Naive thymus-derived CD8-positive, alpha-beta T cell (primary cell): ENCODE data around the gene NR4A2. TPM values are rescaled to one million over a fixed set of nuclear protein-coding genes. Genes with fewer than 3 reads are reported as not detected.
"Not testable (repeated sequence)": the region's sequence is repeated elsewhere in the genome, so short reads cannot be mapped to it uniquely, and the experiment has no call there.

Experiments used
- ATAC-seq, 2 donors: fragments of 150-1000 bp; cut with Tn5 transposase in 1 of 2; sonication (Bioruptor Pico), chemical (Tn5 transposase) in 1 of 2; 1 replicate in 1 of 2; 2 replicates in 1 of 2; pipeline ENCODE4 v1.10.0; 2021; ENCODE audit warnings: mild to moderate bottlenecking in 2 of 2, moderate library complexity in 2 of 2
- POLR2A ChIA-PET: fragments of 350-600 bp; sonication (Branson Sonifier 250); formaldehyde crosslinking; loops from one replicate; lab custom pipeline; 2021; ENCODE audit warnings: antibody characterized with exemption; lab: Charles Lee
- DNase-seq, 10 donors: peaks; one replicate each; pipeline versions ENCODE4 v3.0.0 to v3.0.0-alpha.2; 2020 to 2022
- H3K27ac Mint-ChIP-seq, 10 donors: one replicate each; pipeline ENCODE4 v1.8.0; 2020 to 2022; ENCODE audit warnings: mild to moderate bottlenecking in 10 of 10, mixed read lengths in 10 of 10, moderate library complexity in 4 of 10, inconsistent platforms in 1 of 10
- H3K27me3 Mint-ChIP-seq, 5 donors: one replicate each; pipeline ENCODE4 v1.8.0; 2021 to 2022; ENCODE audit warnings: mixed read lengths in 5 of 5
- H3K36me3 Mint-ChIP-seq, 3 donors: one replicate each; pipeline ENCODE4 v1.8.0; 2020 to 2022; ENCODE audit warnings: mixed read lengths in 3 of 3, mild to moderate bottlenecking in 2 of 3, inconsistent platforms in 1 of 3
- H3K4me1 Mint-ChIP-seq, 4 donors: one replicate each; pipeline ENCODE4 v1.8.0; 2021 to 2022; ENCODE audit warnings: mixed read lengths in 4 of 4
- H3K4me3 Mint-ChIP-seq, 10 donors: one replicate each; pipeline ENCODE4 v1.8.0; 2020 to 2022; ENCODE audit warnings: mild to moderate bottlenecking in 10 of 10, mixed read lengths in 10 of 10, moderate library complexity in 6 of 10, inconsistent platforms in 1 of 10
- H3K9me3 Mint-ChIP-seq, 9 donors: one replicate each; pipeline ENCODE4 v1.8.0; 2020 to 2022; ENCODE audit warnings: mixed read lengths in 9 of 9, mild to moderate bottlenecking in 3 of 9, inconsistent platforms in 1 of 9, moderate library complexity in 1 of 9
- polyA plus RNA-seq, 3 donors: library from polyadenylated mRNA; unstranded; fragments of 300-500 nt; fragmentation: Illumina TruSeq; gene quantifications; one replicate each; pipeline ENCODE4 v1.2.3, GENCODE V29; 2021
- total RNA-seq, 8 experiments: library from RNA in 2 of 8; stranded (reverse) in 2 of 8; gene quantifications; one replicate each; pipeline ENCODE4 v1.2.3 and lab custom pipeline; 2021 to 2026

NR4A2 gene
- total and polyA plus RNA-seq, 5 experiments from 2014 or later: 1.8 to 20.1 (median 4.8) TPM

DNA sequence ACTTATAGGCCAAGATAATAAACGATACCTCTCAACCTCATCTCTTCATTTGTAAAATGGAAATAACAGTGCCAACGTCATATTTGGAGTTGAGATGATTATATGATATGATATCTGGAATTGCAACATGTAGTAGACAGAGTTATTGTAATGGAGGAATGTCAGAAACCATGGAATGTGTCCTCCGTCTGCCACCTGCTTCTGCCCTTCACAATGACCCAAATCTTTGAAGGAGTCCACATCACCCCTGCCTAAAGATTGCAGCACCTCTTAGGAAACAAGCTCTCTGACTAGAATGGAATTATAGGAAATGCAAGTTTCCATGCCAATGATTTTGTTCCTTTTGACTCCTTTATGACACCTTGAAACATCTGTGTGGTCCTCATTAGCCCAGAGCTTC is 14.9 kb downstream of the NR4A2 start:
- Mint-ChIP-seq H3K36me3 (peaks cover 0 to 4% (median 0%) of the 10 kb centered on the region in 3 donors), H3K9me3 (peaks cover 0 to 2% (median 0%) of the 10 kb centered on the region in 9 donors), H3K27ac (no peak overlapping the region), H3K27me3 (peaks cover 46 to 76% (median 67%) of the 10 kb centered on the region in 5 donors), H3K4me1 (peaks cover 21 to 33% (median 32%) of the 10 kb centered on the region in 4 donors), H3K4me3 (no peak overlapping the region)
- no peak for ATAC-seq
- no peak for DNase-seq
- POLR2A ChIA-PET: no interaction called here

DNA sequence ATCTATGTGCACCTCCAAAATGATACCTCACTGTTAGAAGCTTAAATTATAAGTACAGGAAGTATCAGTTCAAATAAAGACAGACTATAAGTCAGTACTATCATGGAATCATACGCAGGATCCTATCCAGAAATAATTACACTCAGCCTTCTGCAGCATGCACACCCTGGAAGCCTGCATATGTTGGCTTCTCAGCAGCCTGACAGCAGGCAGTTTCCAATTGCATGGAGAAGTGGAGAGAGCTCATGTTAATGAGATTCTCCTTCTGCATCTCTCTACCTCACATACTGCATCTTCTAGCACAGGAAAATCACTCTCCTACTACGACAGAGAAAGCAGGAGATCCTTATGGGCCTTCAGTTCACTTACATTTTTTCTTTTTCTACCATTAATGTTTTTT is 20.5 kb downstream of the NR4A2 start:
- DNase-seq (no peak), ATAC-seq (no peak)
- POLR2A ChIA-PET: no interaction called here
- H3K9me3 Mint-ChIP-seq: no peaks in the 10 kb centered on the region
- no peaks in the 10 kb centered on the region for H3K36me3 Mint-ChIP-seq
- H3K27me3 Mint-ChIP-seq: peaks cover 18 to 54% (median 29%) of the 10 kb centered on the region in 5 donors
- no peak overlapping the region for H3K27ac Mint-ChIP-seq
- H3K4me1 Mint-ChIP-seq: no peaks in the 10 kb centered on the region
- no peak overlapping the region for H3K4me3 Mint-ChIP-seq

DNA sequence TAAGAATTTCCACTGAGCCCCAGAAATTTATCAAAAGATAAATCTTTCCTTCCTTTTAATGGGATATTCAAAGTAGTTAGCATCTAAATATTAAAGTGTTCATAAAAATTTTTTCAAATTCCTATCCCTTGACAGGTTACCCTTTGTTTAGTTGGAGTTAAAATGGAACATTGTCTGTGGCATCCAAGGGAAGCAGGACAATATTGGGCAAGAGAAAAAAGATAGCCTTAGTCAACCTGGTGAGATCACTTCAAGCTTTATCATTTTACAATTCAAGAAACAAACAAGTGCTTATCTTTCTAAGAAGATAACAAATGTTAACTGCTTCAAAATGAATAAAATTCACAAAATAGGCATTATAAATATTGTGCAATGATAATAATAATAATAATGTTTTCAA is 21.7 kb downstream of the NR4A2 start:
- DNase-seq: no peak
- H3K27ac Mint-ChIP-seq: no peak overlapping the region
- no peak for ATAC-seq
- no peaks in the 10 kb centered on the region for H3K4me1 Mint-ChIP-seq
- no peak overlapping the region for H3K4me3 Mint-ChIP-seq
- POLR2A ChIA-PET: no interaction called here
- no peaks in the 10 kb centered on the region for H3K9me3 Mint-ChIP-seq
- H3K27me3 Mint-ChIP-seq: peaks cover 16 to 66% (median 34%) of the 10 kb centered on the region in 5 donors
- H3K36me3 Mint-ChIP-seq: no peaks in the 10 kb centered on the region

DNA sequence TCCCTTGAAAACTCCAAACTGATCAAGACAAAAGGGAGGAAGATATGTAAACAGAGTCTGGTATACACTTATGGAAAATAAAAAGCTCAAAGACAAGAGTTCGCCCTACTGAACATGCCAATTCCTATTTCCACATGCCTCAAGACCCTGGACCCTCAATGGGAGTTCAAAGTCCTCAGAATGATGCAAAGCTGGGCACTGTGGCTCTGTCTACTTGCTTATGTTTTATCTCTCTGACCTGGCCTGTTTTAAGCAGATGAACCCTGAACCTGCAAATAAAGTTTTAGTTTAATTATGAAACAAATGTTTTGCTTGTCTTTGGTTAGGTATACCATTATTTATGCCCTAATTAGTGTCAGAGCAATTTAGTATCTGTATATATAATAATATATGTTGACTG is 22.6 kb downstream of the NR4A2 start:
- H3K4me3 Mint-ChIP-seq: no peak overlapping the region
- no peak for DNase-seq
- no peaks in the 10 kb centered on the region for H3K4me1 Mint-ChIP-seq
- no peaks in the 10 kb centered on the region for H3K36me3 Mint-ChIP-seq
- ATAC-seq: no peak
- H3K27ac Mint-ChIP-seq: no peak overlapping the region
- POLR2A ChIA-PET: no interaction called here
- H3K9me3 Mint-ChIP-seq: no peaks in the 10 kb centered on the region
- H3K27me3 Mint-ChIP-seq: peaks cover 17 to 71% (median 34%) of the 10 kb centered on the region in 5 donors

DNA sequence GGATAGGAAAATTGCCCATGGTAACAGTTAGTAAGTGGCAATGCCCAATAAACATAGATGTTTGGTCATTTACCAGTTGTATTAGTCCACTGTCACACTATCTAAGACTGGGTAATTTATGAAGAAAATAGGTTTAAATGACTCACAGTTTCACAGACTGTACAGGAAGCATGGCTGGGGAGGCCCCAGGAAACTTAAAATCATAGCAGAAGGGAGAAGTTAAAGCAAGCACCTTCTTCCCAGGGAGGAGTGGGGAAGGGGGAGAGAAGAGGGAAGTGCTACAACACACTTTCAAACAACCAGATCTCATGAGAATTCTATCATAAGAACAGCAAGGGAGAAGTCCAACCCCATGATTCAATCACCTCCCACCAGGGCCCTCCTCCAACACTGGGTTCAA is 23.4 kb downstream of the NR4A2 start:
- Mint-ChIP-seq H3K4me3 (no peak overlapping the region), H3K27ac (no peak overlapping the region), H3K27me3 (peaks cover 18 to 73% (median 36%) of the 10 kb centered on the region in 5 donors), H3K4me1 (no peaks in the 10 kb centered on the region), H3K9me3 (no peaks in the 10 kb centered on the region), H3K36me3 (no peaks in the 10 kb centered on the region)
- POLR2A ChIA-PET: no interaction called here
- no peak for ATAC-seq
- no peak for DNase-seq

DNA sequence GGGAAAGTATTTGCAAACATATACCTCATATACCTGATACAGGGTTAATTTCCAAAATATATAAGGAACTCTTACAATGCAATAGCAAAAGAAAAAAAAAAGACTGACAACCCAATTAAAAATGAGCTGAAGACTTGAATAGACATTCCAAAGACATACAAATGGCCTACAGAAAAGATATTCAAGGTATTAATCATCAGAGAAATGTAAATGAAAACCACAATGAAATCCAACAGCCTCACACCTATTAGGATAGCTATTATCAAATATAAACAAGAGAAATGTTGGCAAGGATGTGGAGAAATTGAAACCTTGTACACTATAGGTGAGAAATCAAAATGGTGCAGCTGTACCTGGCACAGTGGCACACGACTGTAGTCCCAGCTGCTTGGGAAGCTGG is 25.7 kb downstream of the NR4A2 start:
- H3K4me3 Mint-ChIP-seq: no peak overlapping the region
- peaks cover 17 to 66% (median 29%) of the 10 kb centered on the region in 5 donors for H3K27me3 Mint-ChIP-seq
- no peak overlapping the region for H3K27ac Mint-ChIP-seq
- POLR2A ChIA-PET: no interaction called here
- DNase-seq (no peak), ATAC-seq (no peak)
- H3K9me3 Mint-ChIP-seq: no peaks in the 10 kb centered on the region
- no peaks in the 10 kb centered on the region for H3K4me1 Mint-ChIP-seq
- no peaks in the 10 kb centered on the region for H3K36me3 Mint-ChIP-seq

DNA sequence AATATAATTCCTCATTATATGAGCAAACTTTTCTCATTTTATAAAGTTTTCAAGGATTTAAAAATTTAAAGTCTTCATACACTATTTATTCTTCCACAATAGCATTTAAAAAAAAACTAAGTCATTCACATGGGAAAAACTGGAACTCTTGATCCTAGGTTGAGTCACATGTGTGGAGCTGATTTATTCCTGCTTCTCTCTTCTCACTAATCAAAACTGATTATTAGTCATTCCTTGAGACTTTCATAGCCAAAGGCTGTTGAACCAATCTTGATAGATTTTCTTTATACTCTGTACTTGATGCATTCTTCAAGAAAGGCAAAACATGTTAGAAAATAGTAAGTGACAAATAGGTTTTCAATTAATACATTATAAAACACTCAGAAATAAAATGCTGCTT is 27.4 kb downstream of the NR4A2 start:
- Mint-ChIP-seq H3K4me1 (no peaks in the 10 kb centered on the region), H3K4me3 (no peak overlapping the region), H3K27me3 (peaks cover 18 to 57% (median 28%) of the 10 kb centered on the region in 5 donors), H3K36me3 (peaks cover 0 to 2% (median 0%) of the 10 kb centered on the region in 3 donors), H3K27ac (no peak overlapping the region), H3K9me3 (peaks cover 0 to 3% (median 1%) of the 10 kb centered on the region in 9 donors)
- POLR2A ChIA-PET: no interaction called here
- DNase-seq: no peak
- no peak for ATAC-seq

DNA sequence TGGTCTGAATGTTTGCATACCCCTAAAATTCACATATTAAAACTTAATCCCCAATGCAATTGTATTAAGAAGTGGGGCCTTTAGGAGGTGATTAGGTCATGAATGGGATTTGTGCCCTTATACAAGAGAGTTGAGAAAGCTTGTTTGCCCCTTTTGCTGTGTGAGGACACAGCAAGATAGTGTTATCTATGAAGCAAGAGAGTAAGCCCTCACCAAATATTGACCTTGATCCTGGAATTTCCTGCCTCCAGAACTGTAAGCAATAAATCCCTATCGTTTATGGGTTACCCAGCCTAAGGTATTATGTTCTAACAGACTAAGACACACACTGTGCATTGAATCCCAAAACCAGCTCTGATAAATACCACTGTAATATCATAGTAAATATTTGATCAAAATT is 32.2 kb downstream of the NR4A2 start:
- DNase-seq: no peak
- Mint-ChIP-seq H3K27me3 (peaks cover 21 to 51% (median 27%) of the 10 kb centered on the region in 5 donors), H3K4me1 (no peaks in the 10 kb centered on the region), H3K27ac (no peak overlapping the region), H3K4me3 (no peak overlapping the region), H3K9me3 (peaks cover 0 to 12% (median 6%) of the 10 kb centered on the region in 9 donors), H3K36me3 (peaks cover 0 to 6% (median 4%) of the 10 kb centered on the region in 3 donors)
- ATAC-seq: no peak
- POLR2A ChIA-PET: no interaction called here

DNA sequence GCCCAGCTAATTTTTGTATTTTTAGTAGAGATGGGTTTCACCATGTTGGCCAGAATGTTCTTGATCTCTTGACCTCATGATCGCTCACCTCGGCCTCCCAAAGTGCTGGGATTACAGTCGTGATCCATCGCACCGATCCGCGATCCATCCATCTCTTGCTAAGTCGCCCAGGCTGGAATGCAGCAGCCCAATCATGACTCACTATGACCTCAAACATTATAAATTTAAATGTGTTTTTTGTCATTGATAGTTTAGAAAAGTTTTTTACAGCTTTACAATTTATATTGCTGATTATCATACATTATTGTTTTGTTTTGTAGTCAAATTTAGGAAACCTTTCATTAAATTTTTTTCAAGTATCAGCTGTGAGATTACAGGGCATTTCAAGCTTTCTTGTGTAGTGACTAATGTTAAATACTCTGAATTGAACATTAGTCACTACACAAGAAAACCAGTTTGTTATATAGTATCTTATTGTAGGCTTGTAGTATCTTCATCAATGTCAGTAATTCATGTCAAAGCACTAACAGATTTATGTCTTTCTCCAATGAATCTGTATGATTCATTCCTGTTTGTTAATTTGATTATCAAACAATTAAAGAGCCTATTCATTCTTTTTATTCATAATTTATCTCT is 37.5 kb downstream of the NR4A2 start:
- no peak for ATAC-seq
- peaks cover 0 to 15% (median 7%) of the 10 kb centered on the region in 9 donors for H3K9me3 Mint-ChIP-seq

DNA sequence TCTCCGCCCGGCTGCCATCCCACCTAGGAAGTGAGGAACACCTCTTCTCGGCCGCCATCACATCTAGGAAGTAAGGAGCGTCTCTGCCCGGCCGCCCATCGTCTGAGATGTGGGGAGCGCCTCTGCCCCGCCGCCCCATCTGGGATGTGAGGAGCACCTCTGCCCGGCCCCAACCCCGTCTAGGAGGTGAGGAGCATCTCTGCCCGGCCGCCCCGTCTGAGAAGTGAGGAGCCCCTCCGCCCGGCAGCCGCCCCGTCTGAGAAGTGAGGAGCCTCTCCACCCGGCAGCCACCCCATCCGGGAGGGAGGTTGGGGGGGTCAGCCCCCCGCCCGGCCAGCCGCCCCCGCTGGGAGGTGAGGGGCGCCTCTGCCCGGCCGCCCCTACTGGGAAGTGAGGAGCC is 39.1 kb downstream of the NR4A2 start:
- DNase-seq, ATAC-seq, H3K36me3 Mint-ChIP-seq, H3K4me1 Mint-ChIP-seq, POLR2A ChIA-PET, H3K4me3 Mint-ChIP-seq, H3K9me3 Mint-ChIP-seq, H3K27ac Mint-ChIP-seq: not testable (repeated sequence)
- H3K27me3 Mint-ChIP-seq: peaks cover 10 to 36% (median 16%) of the 10 kb centered on the region in 5 donors

More for the DNA sequence above, 37.5 kb downstream of the NR4A2 start:
- H3K36me3 Mint-ChIP-seq: peaks cover 0 to 4% (median 4%) of the 10 kb centered on the region in 3 donors
- H3K27ac Mint-ChIP-seq: no peak overlapping the region
- no peaks in the 10 kb centered on the region for H3K4me1 Mint-ChIP-seq
- no peak for DNase-seq
- POLR2A ChIA-PET: no interaction called here
- no peak overlapping the region for H3K4me3 Mint-ChIP-seq
- H3K27me3 Mint-ChIP-seq: peaks cover 14 to 43% (median 19%) of the 10 kb centered on the region in 5 donors

DNA sequence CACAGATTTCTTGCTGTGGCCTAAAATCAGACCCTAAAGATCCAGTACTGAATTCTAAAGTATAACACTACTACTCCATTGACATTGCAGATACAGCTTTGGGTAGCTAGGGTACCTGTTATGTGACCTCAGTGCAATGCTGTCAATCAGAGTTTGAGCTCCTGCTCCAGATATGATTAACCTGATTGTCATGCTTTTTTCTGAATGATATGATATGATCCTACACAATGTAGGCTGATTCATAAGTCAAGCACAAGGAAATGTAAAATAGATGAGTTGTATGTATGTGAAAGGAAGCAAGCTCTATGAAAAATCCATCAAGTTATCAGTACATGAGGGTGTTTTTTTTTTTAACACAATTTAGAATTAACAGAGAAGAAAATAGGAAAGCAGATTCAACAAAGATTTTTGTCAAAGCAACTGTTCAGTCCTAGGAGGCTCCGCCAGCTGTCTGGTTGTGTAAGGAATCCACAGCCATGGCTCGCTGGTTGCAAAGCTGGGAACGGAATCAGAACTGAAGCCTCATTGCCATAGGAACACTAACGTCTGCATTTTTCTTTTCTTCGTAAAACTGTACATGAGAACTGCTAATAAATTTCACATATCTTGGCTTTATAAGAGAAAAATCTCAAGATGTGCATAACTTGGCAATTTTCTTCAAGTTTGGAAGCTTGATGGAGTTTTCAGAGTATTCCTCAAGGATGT is 52.9 kb downstream of the NR4A2 start:
- H3K4me1 Mint-ChIP-seq: no peaks in the 10 kb centered on the region
- H3K9me3 Mint-ChIP-seq: no peaks in the 10 kb centered on the region
- H3K27ac Mint-ChIP-seq: no peak overlapping the region
- no peaks in the 10 kb centered on the region for H3K36me3 Mint-ChIP-seq
- DNase-seq (no peak), ATAC-seq (no peak)
- peaks cover 17 to 49% (median 18%) of the 10 kb centered on the region in 5 donors for H3K27me3 Mint-ChIP-seq
- no peak overlapping the region for H3K4me3 Mint-ChIP-seq
- POLR2A ChIA-PET: no interaction called here
